ENCODE data around the gene RPL36A.

The RPL36A gene

DNA sequence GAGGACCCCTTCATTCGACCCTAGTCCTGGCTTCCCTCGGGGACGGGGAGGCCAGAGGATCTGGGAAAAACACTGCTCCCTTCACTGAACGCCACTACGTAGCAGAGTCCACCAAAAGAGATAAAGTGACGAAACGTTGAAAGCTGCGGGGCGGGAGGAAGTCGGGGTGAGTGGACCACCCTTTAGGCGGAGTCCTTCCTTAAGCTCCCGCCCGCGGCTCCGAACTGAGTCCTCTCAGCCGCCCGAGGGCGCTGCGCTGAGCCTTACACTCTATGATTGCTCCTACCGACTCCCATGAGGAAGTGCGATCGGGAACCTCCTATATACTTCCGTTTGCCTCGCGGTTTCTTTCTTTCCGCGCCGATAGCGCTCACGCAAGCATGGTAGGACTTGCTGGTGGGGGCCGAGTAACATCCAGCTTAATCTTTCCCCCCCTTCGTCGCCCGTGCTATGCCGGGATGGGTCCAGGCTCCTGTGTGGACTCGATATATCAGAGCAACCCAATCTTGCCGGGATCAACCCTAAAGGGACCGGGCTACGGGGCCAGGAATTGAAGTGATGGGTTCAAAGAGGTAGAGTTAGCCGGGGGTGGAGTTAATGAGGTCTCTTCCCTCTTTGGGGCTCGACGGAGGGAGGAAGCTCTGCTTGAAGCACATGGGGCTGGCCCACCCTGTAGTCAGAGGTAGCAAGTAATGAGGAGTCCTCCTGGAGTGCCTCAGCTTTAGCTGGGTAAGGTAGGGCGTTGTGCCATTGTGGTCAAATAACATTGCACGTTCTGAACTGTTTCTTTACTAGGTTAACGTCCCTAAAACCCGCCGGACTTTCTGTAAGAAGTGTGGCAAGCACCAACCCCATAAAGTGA is at the start of gene RPL36A:
Gene RPL36A, plus strand, starts transcription at position 348 of the 862 bp plus-strand sequence. Its CDS starts 33 bp downstream, at position 381.
- peak; percentile 4 to 90 (median 66) for DNase-seq

DNA sequence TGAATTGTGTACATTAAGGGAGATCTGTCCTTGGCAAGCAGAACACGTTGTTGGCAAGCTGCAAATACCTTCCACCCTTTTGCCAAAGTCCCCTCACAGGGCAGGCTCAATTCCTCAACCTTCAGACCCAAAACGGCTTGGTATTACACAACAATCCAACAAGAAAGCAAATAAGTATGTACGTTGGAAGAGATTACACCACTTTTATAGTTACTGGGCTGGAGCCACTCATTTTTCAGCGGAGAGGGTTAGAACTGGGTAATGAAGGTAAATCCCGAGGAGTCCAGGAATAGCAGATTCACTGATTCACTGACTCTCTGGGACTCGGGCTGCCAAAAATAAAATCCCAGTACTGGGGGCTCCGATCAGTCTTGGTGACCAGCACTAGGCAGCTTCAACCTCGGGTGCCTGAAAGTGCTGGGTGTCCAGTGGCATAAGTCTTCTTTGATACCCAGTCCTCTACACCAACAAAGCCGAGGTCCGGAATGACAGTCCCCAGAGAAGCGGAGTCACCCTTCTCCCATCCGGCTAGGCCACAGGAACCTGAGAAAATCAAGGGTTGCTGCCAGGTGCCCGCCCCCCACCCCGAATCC is 42.9 kb upstream of the RPL36A start:
- DNase-seq: peak in 8 of 56 donors; percentile 8 to 49 (median 22)

DNA sequence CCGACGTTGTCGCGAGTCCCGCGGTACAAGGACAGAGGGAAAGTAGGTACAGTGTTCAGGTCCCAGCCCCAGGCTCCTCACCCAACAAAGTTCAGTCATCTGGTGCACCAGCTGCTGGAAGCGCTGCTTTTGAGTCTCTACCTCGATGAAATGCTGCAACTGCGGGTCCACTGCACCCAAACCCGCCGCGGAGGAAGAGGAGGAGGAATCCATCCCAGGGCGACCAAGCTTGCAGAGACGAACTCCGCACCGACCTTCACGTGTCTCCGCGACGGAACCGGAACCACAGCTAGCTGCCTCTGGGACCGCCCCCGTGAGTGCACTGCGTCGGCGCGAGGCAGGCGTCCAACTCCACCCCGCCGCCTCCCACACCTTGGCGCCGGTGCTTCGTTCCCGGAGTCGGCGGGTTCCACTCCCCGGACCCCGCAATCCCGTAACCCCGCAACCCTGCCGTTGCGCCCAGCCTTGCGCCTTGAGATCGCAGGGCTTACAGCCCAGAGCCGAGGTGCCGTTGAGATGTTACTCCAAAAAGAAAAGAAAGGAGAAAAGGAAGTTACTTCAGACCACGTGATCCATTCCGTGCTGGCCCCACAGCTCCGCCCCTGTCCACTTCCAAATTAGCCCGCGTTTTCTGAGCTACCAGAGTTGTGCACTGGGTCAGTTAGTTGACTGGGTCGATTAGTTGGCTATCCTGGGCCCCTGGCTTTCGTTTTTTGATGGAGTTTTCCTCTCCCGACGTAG is 42.2 kb upstream of the RPL36A start, which contains the start of gene TIMM8A:
Gene TIMM8A, minus strand, starts transcription at position 291 of the 741 bp plus-strand sequence. Its CDS starts 78 bp downstream, at position 213.
- DNase-seq: peak in 55 of 56 donors; percentile 0 to 83 (median 55)

DNA sequence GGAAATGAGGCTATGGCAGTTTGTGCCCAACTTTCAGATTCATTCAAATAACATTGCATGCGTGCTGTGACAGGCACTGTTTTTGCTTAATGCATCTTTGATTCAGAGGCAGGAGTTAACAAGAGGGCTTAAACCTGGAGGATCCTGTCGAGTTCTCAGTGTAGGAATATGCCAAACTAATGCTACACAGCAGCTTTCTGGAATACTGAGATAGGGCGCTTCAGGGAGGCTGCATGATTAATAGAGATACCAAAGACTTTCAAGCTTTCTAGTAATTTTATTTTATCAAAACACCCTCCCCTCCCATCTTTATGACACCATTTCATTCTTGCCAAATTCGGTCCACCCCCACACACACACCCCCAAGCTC is 41.6 kb upstream of the RPL36A start:
- no peak for DNase-seq

DNA sequence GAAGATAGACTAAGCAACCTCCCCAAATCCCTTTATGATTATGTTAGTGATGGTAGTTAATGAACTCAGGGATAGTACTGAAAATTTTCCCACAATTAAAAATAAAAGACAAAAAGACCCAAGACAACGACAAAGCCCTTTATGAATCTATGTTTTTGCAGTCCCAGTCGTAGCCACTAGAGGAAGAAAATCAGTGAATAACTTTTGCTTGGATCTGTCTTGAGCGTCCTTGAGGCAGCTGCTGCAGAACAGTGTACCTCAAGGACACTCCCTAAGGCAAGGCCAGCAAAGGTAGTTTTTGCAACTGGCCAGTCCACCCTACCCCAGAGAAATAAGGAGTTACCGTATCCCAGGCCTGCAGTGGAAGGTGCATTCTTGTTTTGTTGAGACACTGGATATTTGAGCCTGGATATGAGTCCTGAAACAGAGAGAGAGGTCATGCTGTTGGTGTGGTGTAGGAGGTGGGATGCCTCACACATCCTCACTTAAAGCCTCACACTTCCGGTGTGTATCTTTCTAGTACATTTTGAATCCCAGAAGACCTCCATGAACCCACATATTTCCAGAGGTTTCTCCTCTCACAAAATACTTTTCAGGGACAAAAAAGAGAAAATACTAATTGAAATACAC is 33.5 kb upstream of the RPL36A start:
- no peak for DNase-seq

DNA sequence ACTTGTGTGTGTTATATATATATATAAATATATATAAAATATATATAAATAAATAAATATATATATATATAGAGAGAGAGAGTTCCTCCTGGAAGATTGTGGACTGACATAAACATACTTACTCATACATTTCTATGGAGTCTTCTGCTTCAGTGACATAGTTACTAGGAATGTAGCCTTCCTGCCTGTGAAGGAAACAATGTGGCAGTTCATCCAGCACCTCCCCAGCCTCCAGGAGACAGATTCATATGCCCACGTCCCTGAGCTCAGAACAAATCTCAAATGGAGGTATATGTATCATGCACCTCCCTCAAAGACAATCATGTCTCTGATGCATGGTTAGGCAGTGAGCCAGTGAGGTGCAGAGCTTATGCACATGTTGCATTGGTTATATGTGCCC is 30.8 kb upstream of the RPL36A start:
- no peak for DNase-seq

DNA sequence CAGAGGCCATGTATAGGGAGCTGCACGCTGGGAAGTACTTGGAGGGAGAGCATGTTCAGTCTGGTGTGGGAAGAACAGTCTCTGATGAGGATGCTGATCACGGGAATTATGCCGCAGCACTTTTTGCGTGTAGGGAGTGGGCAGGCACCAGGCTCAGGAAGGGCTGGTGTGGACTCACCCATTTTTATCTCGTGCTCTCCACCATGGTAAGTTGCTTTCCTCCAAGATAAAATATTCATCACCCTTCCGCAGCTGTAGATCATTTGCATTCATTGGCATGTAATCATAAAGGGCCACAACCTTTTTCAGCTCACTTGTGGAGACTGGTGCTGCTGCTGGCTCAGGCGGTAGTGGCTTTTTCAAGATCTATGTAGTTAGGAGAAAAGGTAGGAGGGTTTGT is 30.4 kb upstream of the RPL36A start:
- DNase-seq: no peak

DNA sequence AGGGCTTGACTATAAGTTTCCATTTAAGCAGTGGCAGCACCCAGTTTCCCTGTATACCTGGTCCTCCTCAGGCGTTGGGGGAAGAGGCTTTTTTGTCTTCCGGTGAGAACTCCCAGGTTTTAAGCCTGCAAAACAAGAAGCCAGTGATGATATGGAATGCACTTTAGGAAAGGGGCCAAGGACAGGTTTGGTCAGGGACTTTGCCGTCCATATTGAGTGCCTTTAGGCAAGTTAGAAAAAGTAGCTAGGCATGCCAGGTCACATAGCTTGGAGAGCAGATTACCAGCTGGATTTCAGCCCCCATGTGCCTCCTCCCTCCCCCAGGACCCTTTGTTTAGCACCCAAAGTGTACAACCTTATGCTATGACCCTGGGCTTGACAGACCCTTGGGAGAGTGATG is 28.7 kb upstream of the RPL36A start:
- DNase-seq: no peak

DNA sequence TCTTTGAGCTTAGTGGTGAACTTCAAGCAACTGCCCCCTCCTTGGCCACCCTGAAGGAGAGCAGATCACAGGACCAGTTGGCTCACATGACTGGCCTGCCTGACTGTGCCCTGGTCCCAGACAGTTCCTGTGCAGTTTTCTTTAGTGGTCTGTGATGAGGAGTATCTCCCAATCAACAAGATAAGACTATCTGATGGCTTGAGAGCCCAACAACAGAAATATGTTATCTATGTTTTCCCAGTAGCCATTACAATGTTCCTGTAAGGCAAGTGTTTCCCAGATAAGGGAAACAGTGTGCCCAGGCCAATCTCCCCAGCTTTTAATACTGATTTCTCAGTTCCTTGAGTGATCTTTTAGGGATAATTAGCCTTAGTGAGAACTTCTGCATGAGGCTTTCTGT is 28.1 kb upstream of the RPL36A start:
- DNase-seq: no peak

DNA sequence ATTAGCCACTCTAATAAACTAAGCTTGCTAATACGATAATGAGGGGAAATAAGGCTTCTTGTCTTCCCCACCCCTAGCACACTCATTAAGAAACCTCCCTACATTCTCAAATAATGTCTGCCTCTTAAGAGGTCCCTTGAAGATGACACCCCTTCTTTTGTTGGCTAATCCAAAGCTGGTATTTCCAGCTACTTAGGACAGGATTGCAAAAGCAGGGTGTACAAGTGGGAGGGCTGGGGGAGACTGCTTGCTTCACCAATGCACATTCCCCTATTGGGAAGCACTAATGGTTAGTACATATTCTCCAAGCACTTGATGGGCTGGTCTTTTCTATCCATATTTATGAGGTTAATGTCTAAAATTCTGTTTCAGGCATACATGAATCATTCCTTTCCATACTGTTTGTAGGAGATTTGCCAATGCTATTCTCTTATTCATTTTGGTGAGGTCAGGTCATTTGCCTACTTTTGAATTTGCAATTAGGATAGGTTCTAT is 25.5 kb upstream of the RPL36A start:
- DNase-seq: no peak

DNA sequence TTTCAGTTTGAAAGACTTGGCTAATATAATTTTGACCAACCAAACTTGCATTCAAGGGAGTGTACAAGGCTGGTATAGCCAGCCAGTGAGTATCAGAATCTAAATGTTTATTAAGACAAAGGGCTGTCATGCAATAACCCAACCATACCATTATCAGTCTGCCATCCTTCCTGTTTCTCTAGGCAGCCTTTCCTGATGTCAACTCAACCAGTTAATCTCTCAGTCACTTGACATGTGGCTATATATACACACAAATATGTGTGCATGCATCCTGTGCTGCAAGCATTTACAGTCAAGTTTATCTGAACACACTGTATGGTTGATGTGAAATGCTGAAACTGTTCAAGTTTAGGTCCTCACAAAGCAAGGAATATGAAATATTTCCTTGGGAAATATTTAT is 22.0 kb upstream of the RPL36A start:
- no peak for DNase-seq

DNA sequence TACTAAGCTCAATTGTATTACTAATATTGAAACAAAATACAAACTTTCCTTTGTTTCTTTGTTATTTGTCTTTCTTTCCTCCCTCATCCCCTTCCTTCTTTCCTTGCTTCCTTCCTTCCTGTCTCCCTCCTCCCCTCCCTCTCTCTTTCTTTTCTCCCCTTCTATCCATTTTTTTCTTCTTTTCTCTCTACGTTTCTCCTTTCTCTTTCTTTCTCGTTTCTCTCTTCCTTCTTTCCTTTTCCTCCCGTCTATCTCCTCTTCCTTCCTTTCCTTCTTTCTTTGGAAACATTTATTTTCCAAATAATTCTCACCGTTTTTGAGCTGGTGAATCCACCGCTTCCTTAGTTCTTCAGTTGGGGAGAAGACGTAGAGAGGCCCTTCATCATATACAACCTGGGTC is 21.1 kb upstream of the RPL36A start:
- no peak for DNase-seq

DNA sequence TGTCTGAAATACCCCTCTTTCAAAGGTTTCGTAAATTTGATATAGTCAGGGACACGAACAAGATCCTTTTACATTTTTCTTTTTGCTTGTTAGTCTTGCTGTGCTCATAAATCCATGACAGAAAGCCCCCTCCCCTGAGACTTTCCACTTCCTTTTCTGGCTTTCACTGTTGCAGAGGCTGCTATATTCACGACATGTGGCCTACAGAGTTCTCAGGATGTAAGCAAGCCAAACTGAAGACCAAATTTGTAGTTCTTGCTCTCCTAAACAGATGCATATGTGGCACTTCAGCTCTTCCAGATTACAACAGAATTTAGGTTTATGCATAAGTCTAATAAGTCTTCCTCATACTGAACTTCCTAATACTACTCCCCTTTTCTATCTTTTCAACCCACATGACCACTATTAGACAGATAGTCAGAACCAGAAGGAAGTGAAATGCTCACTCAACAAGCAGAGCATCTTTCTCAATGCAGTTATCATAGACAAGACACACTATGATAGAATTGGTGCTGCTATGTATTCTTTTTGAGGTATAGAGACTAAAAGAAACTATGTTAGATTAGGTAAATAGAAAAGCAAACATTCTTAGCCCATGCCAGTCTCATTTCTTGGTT is 19.8 kb upstream of the RPL36A start:
- DNase-seq: no peak

DNA sequence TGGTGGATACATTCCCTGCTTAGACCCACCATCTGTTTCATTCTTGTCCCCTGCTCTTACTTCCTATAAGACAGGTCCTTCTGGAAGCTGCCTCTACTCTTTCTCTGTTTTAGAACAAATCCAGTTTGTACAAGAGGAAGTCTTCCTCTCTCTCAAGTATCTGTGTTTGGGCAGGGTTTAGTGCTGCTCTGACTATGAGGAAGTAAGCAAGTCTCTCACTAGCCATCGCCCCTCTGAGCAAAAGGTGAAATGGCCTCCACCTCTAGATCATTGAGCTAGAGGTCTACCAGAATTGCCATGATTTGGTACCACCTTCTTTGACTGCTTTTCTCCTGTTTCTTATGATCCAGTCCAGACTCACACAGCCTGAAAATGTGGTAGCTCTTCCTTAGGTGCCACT is 13.3 kb upstream of the RPL36A start:
- no peak for DNase-seq

DNA sequence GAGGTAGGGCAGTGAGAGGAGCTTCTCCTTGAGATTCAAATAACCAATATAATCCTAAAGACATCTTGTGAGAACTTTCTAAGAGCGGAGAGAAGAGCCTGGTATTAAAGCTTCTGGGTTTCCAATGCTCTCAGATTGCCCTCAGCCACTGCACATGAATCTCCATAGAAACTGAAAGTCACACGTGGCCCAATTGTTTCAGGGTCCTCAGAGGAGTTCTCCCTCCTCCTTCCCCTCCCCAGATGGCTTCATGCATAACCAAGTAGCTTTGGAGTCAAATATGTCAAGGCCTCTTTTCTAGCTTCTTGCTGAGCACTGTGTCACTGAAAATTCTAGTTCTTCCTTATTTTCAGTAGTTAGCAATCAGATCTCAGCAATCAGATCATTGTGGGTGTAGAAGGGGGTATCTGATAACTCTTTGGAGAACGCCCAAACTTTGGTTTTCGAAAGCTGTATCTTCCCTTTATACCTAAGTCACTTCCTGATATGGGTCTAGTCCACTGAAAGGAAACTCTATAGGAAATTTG is 7.1 kb upstream of the RPL36A start:
- DNase-seq: peak in 1 of 56 donors; percentile 1

DNA sequence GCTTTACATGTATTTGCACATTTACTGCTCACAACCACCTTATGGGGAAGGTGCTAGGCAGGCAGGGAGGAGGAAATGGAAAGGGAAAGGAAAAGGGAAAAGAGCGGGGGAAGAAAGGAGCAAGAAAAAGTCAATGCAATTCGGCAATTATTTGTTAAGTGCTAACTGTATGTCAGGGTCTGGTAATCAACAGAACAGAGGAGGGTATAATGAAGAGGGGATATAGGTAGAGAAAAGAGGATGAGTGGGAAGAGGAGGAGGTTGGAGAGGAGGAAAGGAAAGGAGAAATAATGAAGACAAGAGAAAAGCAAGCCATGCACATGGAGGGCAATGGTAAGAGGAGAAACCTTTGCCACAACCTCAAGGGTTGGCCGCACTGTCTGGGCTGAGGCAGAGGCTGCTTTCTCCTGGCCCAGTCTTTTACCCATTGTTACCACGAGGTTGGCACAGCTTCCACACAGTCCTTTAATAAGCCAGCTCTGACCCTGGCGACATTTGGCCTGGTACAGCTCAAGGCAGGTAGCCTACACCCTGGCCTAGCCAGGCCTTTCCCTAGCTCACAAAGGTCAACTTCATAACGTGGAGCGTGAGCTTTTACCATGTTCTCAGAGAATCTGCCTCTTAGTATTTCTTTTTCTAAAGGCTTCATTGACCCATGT is 5.7 kb upstream of the RPL36A start:
- DNase-seq: no peak

DNA sequence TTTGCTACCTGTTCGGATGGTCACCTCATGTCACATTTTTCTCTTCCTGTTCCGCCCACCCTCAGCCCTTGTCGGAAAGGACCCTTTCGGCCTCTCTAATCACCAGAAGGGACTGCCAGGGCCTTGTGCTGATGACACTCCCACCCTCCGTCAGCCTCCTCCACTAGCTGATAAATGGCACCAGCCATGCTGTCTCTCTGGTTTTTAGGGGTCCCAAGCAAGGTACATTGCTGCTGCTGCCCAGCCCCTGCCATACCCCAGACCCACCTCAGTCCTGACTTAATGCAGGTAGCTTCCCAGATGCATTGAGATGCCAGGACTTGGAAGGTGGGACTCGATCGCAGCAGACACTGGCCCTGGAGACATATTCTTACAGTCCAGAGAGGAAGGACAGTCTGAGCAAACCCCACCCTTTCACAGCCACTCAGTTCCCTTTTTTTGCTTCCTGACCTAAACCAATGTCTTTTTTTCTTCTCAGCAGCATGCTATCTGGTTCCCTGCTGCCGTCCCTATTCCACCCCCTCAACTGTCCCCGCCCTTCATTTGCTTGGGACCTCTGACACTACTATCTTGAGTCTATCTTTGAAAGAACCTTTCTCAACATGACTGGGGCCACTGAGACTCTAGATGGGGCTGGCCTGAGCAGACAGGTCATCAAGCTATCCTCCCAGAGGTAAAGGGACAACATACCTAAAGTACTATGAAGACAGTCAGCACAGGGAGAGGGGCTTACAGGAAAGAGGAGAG is 4.8 kb upstream of the RPL36A start, which contains the start of gene BTK:
Gene BTK, minus strand, starts transcription at position 397 of the 747 bp plus-strand sequence. CDS start 10,907 bp downstream, outside the sequence.
- peak in 5 of 56 donors; percentile 0 to 5 (median 0) for DNase-seq

DNA sequence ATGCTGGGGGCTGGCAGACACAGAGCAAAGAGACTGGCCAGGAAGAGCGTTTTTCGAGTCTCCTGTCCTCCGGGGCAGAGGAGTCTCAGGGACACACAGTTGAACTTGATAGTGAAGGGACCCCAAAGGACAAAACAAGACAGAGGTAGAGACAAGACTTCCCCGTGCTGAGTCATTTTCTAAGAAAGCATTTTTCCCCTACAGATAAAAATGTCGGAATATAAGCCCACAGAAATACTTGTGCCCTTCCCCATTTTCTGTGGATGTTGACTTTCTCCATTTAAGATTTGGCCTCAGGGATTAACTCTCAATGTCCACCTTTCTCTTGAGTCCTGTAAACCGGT is 4.3 kb upstream of the RPL36A start:
- no peak for DNase-seq

DNA sequence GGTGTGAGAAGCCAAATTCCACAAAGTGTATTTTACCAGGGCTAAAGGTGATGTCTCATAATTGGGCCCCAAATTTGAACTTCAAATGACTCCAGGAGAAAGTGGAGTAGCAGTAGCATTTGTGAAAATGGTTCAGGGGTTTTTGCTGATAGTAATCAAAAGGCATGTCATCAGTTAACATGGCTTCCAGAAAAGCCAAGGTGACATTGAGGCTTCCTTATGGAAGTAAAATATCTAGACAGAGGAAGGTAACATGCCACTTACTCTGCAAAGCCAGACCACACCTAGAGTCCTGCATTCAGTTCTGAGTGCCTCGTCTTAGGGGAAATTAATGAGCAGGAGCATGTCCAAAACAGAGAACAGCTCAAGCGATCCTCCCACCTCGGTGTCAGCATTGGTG is 2.2 kb upstream of the RPL36A start:
- DNase-seq: no peak
